WTC11 (cell line): ENCODE results near the gene TCF3. TPM values are rescaled to one million over a fixed set of nuclear protein-coding genes. Genes with fewer than 3 reads are reported as not detected.

ENCODE experiments used
- ATAC-seq: fragments of 200-7000 bp; cut with Tn5 transposase; 2 replicates; pipeline ENCODE4 v1.10.0; 2021; ENCODE audit warnings: mild to moderate bottlenecking, moderate library complexity
- CTCF ChIA-PET: fragments of 300-600 bp; sonication (Branson Sonifier 250); formaldehyde crosslinking; loops from one replicate; lab custom pipeline; 2021; ENCODE audit warnings: antibody characterized with exemption; lab: Charles Lee
- POLR2A ChIA-PET: fragments of 350-600 bp; sonication (Branson Sonifier 250); formaldehyde crosslinking; loops from one replicate; lab custom pipeline; 2021; ENCODE audit warnings: antibody characterized with exemption; lab: Charles Lee
- DNase-seq: peaks from one replicate; pipeline ENCODE4 v3.0.0; 2021; ENCODE audit warnings: low spot score
- H3K27ac Mint-ChIP-seq: 2 replicates; pipeline ENCODE4 v1.8.0; 2021; ENCODE audit warnings: mixed read lengths
- H3K27me3 Mint-ChIP-seq: 2 replicates; pipeline ENCODE4 v1.8.0; 2021; ENCODE audit warnings: low read depth, mild to moderate bottlenecking, moderate library complexity, mixed read lengths
- H3K36me3 Mint-ChIP-seq: 2 replicates; pipeline ENCODE4 v1.8.0; 2021; ENCODE audit warnings: mixed read lengths
- H3K4me1 Mint-ChIP-seq: 2 replicates; pipeline ENCODE4 v1.8.0; 2022; ENCODE audit warnings: mixed read lengths
- H3K4me3 Mint-ChIP-seq: 2 replicates; pipeline ENCODE4 v1.8.0; 2021; ENCODE audit warnings: mild to moderate bottlenecking, moderate library complexity, mixed read lengths
- H3K9me3 Mint-ChIP-seq: 2 replicates; pipeline ENCODE4 v1.8.0; 2021; ENCODE audit warnings: mixed read lengths
- ATF1 ChIP-seq: sonication (generic); formaldehyde crosslinking; IDR thresholded peaks from 2 replicates; pipeline ENCODE4 v1.8.1; 2023; ENCODE audit warnings: mild to moderate bottlenecking, moderate library complexity, missing genetic modification reagents
- ATF6 ChIP-seq: sonication (generic); formaldehyde crosslinking; IDR thresholded peaks from 2 replicates; pipeline ENCODE4 v1.8.1; 2023; ENCODE audit warnings: mild to moderate bottlenecking, missing genetic modification reagents
- CREM ChIP-seq: sonication (generic); formaldehyde crosslinking; IDR thresholded peaks from 2 replicates; pipeline ENCODE4 v1.8.1; 2022; ENCODE audit warnings: mild to moderate bottlenecking, missing genetic modification reagents, moderate library complexity
- ETV6 ChIP-seq: sonication (generic); formaldehyde crosslinking; IDR thresholded peaks from 2 replicates; pipeline ENCODE4 v1.8.1; 2022; ENCODE audit warnings: mild to moderate bottlenecking, missing genetic modification reagents
- FOXJ3 ChIP-seq: sonication (generic); formaldehyde crosslinking; IDR thresholded peaks from 2 replicates; pipeline ENCODE4 v1.9.0; 2021; ENCODE audit warnings: missing genetic modification reagents, mild to moderate bottlenecking, borderline replicate concordance
- FOXK1 ChIP-seq: sonication (generic); formaldehyde crosslinking; IDR thresholded peaks from 2 replicates; pipeline ENCODE4 v1.8.0; 2022; ENCODE audit warnings: mild to moderate bottlenecking, moderate library complexity, missing genetic modification reagents
- FOXP1 ChIP-seq: sonication (generic); formaldehyde crosslinking; IDR thresholded peaks from 2 replicates; pipeline ENCODE4 v1.8.0; 2022; ENCODE audit warnings: missing genetic modification reagents, mild to moderate bottlenecking, moderate library complexity, borderline replicate concordance
- GABPB1 ChIP-seq: sonication (generic); formaldehyde crosslinking; IDR thresholded peaks from 2 replicates; pipeline ENCODE4 v1.8.1; 2023; ENCODE audit warnings: mild to moderate bottlenecking, missing genetic modification reagents
- GRHL2 ChIP-seq: fragments of 250-450 bp; sonication (Bioruptor Pico); IDR thresholded peaks from 2 replicates; pipeline ENCODE4 v1.8.0; 2022; ENCODE audit warnings: mild to moderate bottlenecking, moderate library complexity; ENCODE audit not compliant: insufficient replicate concordance, severe bottlenecking
- HMGA2 ChIP-seq: fragments of 250-450 bp; sonication (Bioruptor Pico); IDR thresholded peaks from 2 replicates; pipeline ENCODE4 v1.4.0; 2021; ENCODE audit warnings: mild to moderate bottlenecking, moderate library complexity
- MAX ChIP-seq: sonication (generic); formaldehyde crosslinking; IDR thresholded peaks from 2 replicates; pipeline ENCODE4 v1.8.0; 2022; ENCODE audit warnings: mild to moderate bottlenecking, missing genetic modification reagents
- MLX ChIP-seq: sonication (generic); formaldehyde crosslinking; IDR thresholded peaks from 2 replicates; pipeline ENCODE4 v1.8.1; 2023; ENCODE audit warnings: mild to moderate bottlenecking, missing genetic modification reagents, moderate library complexity
- MYBL2 ChIP-seq: sonication (generic); formaldehyde crosslinking; IDR thresholded peaks from 2 replicates; pipeline ENCODE4 v1.8.1; 2023; ENCODE audit warnings: mild to moderate bottlenecking, moderate library complexity, missing genetic modification reagents
- NFYB ChIP-seq: sonication (generic); formaldehyde crosslinking; conservative IDR thresholded peaks from 2 replicates; pipeline ENCODE4 v1.8.0; 2022; ENCODE audit warnings: low read depth, missing genetic modification reagents
- NR3C1 ChIP-seq: sonication (generic); formaldehyde crosslinking; conservative IDR thresholded peaks from 2 replicates; pipeline ENCODE4 v1.8.1; 2023; ENCODE audit warnings: low read depth, mild to moderate bottlenecking, missing genetic modification reagents
- RELA ChIP-seq: sonication (generic); formaldehyde crosslinking; IDR thresholded peaks from 2 replicates; pipeline ENCODE4 v1.8.1; 2022; ENCODE audit warnings: missing genetic modification reagents, mild to moderate bottlenecking, borderline replicate concordance
- SMAD3 ChIP-seq: sonication (generic); formaldehyde crosslinking; IDR thresholded peaks from 2 replicates; pipeline ENCODE4 v1.8.0; 2022; ENCODE audit warnings: missing genetic modification reagents, mild to moderate bottlenecking, borderline replicate concordance
- SMAD4 ChIP-seq: sonication (generic); formaldehyde crosslinking; IDR thresholded peaks from 2 replicates; pipeline ENCODE4 v1.8.0; 2022; ENCODE audit warnings: mild to moderate bottlenecking, missing genetic modification reagents
- SOX15 ChIP-seq: fragments of 250-450 bp; sonication (Bioruptor Pico); IDR thresholded peaks from 2 replicates; pipeline ENCODE4 v1.9.0; 2021; ENCODE audit warnings: mild to moderate bottlenecking
- TCF7 ChIP-seq: sonication (generic); formaldehyde crosslinking; IDR thresholded peaks from 2 replicates; pipeline ENCODE4 v1.8.0; 2022; ENCODE audit warnings: mild to moderate bottlenecking, low read depth, missing genetic modification reagents, moderate library complexity
- TEAD1 ChIP-seq: sonication (generic); formaldehyde crosslinking; IDR thresholded peaks from 2 replicates; pipeline ENCODE4 v1.8.0; 2022; ENCODE audit warnings: mild to moderate bottlenecking, missing genetic modification reagents
- ZNF121 ChIP-seq: sonication (generic); formaldehyde crosslinking; IDR thresholded peaks from 2 replicates; pipeline ENCODE4 v1.8.0; 2023; ENCODE audit warnings: missing genetic modification reagents
- ZNF138 ChIP-seq: sonication (generic); formaldehyde crosslinking; conservative IDR thresholded peaks from 2 replicates; pipeline ENCODE4 v1.8.1; 2022; ENCODE audit warnings: mild to moderate bottlenecking, moderate library complexity, missing genetic modification reagents
- ZNF219 ChIP-seq: sonication (generic); formaldehyde crosslinking; IDR thresholded peaks from 2 replicates; pipeline ENCODE4 v1.8.0; 2023; ENCODE audit warnings: missing genetic modification reagents, mild to moderate bottlenecking, borderline replicate concordance
- ZNF232 ChIP-seq: sonication (generic); formaldehyde crosslinking; IDR thresholded peaks from 2 replicates; pipeline ENCODE4 v1.8.0; 2022; ENCODE audit warnings: mild to moderate bottlenecking, missing genetic modification reagents
- ZNF263 ChIP-seq: sonication (generic); formaldehyde crosslinking; IDR thresholded peaks from 2 replicates; pipeline ENCODE4 v1.8.1; 2022; ENCODE audit warnings: low read depth, mild to moderate bottlenecking, moderate library complexity, missing genetic modification reagents
- ZNF396 ChIP-seq: fragments of 250-450 bp; sonication (Bioruptor Pico); IDR thresholded peaks from 2 replicates; pipeline ENCODE4 v1.8.0; 2021; ENCODE audit warnings: mild to moderate bottlenecking, moderate library complexity, borderline replicate concordance
- ZNF423 ChIP-seq: fragments of 250-450 bp; sonication (Bioruptor Pico); IDR thresholded peaks from 2 replicates; pipeline ENCODE4 v2.1.2; 2022; ENCODE audit warnings: mild to moderate bottlenecking, moderate library complexity
- ZNF671 ChIP-seq: fragments of 250-450 bp; sonication (Bioruptor Pico); IDR thresholded peaks from 2 replicates; pipeline ENCODE4 v1.8.0; 2021; ENCODE audit warnings: mild to moderate bottlenecking
- total RNA-seq: library from RNA; stranded (reverse); gene quantifications from 3 replicates; pipeline ENCODE4 v1.2.3, GENCODE V29; 2021
- TF ChIP-seq, protein P1 (sequence below): fragments of 250-450 bp; sonication (Bioruptor Pico); IDR thresholded peaks from 2 replicates; pipeline ENCODE4 v1.9.0; 2021; ENCODE audit warnings: mild to moderate bottlenecking
- TF ChIP-seq, protein P2 (sequence below): sonication (generic); formaldehyde crosslinking; IDR thresholded peaks from 2 replicates; pipeline ENCODE4 v1.8.1; 2023; ENCODE audit warnings: mild to moderate bottlenecking, missing genetic modification reagents, moderate library complexity

Gene TCF3
- total RNA-seq, 1 experiment from 2014 or later: 324 TPM

GRCh38 chr19:1634938-1635243 is 17.5 kb downstream of the TCF3 start (continued):
- TF ChIP-seq NFYB (CRISPR knock-in tag): no peak
- no peak for TF ChIP-seq GRHL2 (CRISPR knock-in tag)
- no peak for TF ChIP-seq ATF6 (CRISPR knock-in tag)
- no peak for TF ChIP-seq ATF1 (CRISPR knock-in tag)
- TF ChIP-seq, all 79 proteins: peak for 0

DNA sequence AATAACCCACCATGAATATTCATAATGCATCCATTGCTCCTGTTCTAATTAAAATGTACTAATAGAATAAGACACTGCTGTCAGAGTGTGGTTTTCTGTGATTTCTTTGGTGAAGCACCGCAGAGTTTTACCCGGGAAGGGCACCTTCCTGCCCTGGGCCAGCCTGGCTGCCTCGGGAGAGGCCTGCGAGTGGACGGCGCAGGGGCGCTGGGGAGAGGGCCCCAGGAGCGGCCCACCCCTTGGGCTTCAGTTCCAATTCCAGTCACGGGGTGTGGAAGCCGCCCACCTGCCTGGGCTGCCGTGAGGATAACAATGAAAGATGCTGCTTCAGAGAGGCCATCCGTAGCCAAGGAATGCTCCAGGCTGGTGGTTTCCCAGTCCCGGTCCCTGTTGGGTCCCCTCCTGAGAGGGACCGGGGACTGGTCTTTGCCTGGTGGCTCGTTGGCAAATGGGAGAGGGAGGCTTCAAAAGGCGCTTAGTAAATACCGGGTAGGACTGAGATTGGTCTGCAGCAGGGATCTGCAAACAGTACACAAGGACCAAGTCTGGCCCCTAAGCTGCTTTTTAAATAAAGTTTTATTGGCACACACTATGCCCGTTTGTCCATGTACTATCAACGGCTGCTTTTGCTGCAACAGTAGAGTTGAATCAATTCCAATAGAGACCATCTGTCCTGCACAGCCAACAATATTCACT is 18.0 kb downstream of the TCF3 start:
- no peak overlapping the region for H3K27ac Mint-ChIP-seq
- ATAC-seq: no peak
- ChIA-PET POLR2A (no interaction called here), CTCF (no interaction called here)
- H3K4me3 Mint-ChIP-seq: no peak overlapping the region
- H3K9me3 Mint-ChIP-seq: no peaks in the 10 kb centered on the region
- H3K36me3 Mint-ChIP-seq: peaks cover 52% of the 10 kb centered on the region
- no peak for DNase-seq
- H3K27me3 Mint-ChIP-seq: no peaks in the 10 kb centered on the region
- H3K4me1 Mint-ChIP-seq: no peaks in the 10 kb centered on the region
- TF ChIP-seq ZNF232: no peak
- no peak for TF ChIP-seq MAX
- TF ChIP-seq TEAD1: no peak
- no peak for TF ChIP-seq FOXK1 (CRISPR knock-in tag)
- TF ChIP-seq ZNF671 (CRISPR knock-in tag): no peak
- TF ChIP-seq FOXP1 (CRISPR knock-in tag): no peak
- no peak for TF ChIP-seq TCF7 (CRISPR knock-in tag)
- no peak for TF ChIP-seq ATF6 (CRISPR knock-in tag)
- no peak for TF ChIP-seq SMAD3
- TF ChIP-seq NR3C1 (CRISPR knock-in tag): no peak
- no peak for TF ChIP-seq ETV6 (CRISPR knock-in tag)
- no peak for TF ChIP-seq ZNF263 (CRISPR knock-in tag)
- TF ChIP-seq, protein P1, sequence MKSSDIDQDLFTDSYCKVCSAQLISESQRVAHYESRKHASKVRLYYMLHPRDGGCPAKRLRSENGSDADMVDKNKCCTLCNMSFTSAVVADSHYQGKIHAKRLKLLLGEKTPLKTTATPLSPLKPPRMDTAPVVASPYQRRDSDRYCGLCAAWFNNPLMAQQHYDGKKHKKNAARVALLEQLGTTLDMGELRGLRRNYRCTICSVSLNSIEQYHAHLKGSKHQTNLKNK (CRISPR knock-in tag): no peak
- no peak for TF ChIP-seq CREM (CRISPR knock-in tag)
- TF ChIP-seq ZNF423 (CRISPR knock-in tag): no peak
- no peak for TF ChIP-seq SOX15 (CRISPR knock-in tag)
- TF ChIP-seq ZNF121 (CRISPR knock-in tag): no peak

DNA sequence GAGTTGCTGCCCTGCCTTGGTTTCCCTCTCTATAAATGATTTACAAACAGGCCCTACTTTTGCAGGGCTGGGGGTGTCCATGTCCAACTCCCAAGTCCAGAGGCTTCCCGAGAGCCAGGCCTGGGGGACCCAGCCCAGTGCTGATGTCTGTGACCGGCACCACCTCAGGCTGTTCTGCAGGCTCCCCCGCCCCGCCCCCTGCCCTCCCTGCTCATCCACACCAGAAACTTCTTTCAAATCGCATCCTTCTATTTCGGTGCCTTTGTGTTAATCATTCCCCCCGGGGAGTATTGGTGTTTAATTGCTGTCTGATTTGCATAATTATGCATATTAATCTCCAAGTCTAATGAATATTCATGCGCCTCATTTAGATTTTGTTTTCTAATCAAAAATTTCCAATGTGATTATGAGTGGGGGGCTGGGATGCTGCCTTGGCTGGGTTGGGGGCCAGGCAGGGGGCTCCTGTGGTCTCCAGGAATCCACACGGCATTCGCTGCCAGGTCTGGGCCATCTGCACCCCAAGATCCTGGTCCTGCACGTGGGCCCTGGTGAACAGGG is 19.1 kb downstream of the TCF3 start:
- DNase-seq (no peak), ATAC-seq (no peak)
- no peaks in the 10 kb centered on the region for H3K4me1 Mint-ChIP-seq
- H3K27me3 Mint-ChIP-seq: no peaks in the 10 kb centered on the region
- no peak overlapping the region for H3K4me3 Mint-ChIP-seq
- H3K9me3 Mint-ChIP-seq: no peaks in the 10 kb centered on the region
- POLR2A ChIA-PET: no interaction called here
- peaks cover 43% of the 10 kb centered on the region for H3K36me3 Mint-ChIP-seq
- CTCF ChIA-PET: no interaction called here
- H3K27ac Mint-ChIP-seq: no peak overlapping the region
- no peak for TF ChIP-seq RELA (CRISPR knock-in tag)
- TF ChIP-seq FOXJ3 (CRISPR knock-in tag): no peak
- no peak for TF ChIP-seq ZNF219 (CRISPR knock-in tag)
- no peak for TF ChIP-seq ZNF671 (CRISPR knock-in tag)
- no peak for TF ChIP-seq MYBL2 (CRISPR knock-in tag)
- TF ChIP-seq, protein P2, sequence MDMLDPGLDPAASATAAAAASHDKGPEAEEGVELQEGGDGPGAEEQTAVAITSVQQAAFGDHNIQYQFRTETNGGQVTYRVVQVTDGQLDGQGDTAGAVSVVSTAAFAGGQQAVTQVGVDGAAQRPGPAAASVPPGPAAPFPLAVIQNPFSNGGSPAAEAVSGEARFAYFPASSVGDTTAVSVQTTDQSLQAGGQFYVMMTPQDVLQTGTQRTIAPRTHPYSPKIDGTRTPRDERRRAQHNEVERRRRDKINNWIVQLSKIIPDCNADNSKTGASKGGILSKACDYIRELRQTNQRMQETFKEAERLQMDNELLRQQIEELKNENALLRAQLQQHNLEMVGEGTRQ (CRISPR knock-in tag): no peak
- TF ChIP-seq ZNF396 (CRISPR knock-in tag): no peak
- TF ChIP-seq MLX (CRISPR knock-in tag): no peak
- TF ChIP-seq SMAD4 (CRISPR knock-in tag): no peak
- no peak for TF ChIP-seq FOXP1 (CRISPR knock-in tag)
- no peak for TF ChIP-seq GABPB1 (CRISPR knock-in tag)
- no peak for TF ChIP-seq HMGA2 (CRISPR knock-in tag)
- TF ChIP-seq ZNF138 (CRISPR knock-in tag): no peak
